Uterus (tissue), 4 donors: ENCODE measurements around the gene NEURL1B. TPM values are rescaled to one million over a fixed set of nuclear protein-coding genes. Genes with fewer than 3 reads are reported as not detected.

Source experiments
- DNase-seq, 2 donors: peaks; one replicate each; pipeline ENCODE4 v3.0.0-alpha.2; 2019 to 2020
- H3K27ac ChIP-seq, 2 donors: fragments of 200-600 bp; sonication (generic); 1 replicate in 1 of 2; 2 replicates in 1 of 2; pipeline ENCODE4 v1.5.1; 2016 to 2018
- H3K27me3 ChIP-seq, 2 donors: fragments of 200-600 bp; sonication (generic); one replicate each; pipeline ENCODE4 v1.5.1; 2018 to 2019; ENCODE audit warnings: control low read depth in 1 of 2
- H3K36me3 ChIP-seq, 2 donors: fragments of 200-600 bp; sonication (generic); one replicate each; pipeline ENCODE4 v1.5.1; 2019; ENCODE audit warnings: control low read depth in 1 of 2
- H3K4me1 ChIP-seq, 2 donors: fragments of 200-600 bp; sonication (generic); one replicate each; pipeline ENCODE4 v1.5.1; 2018 to 2019; ENCODE audit warnings: control low read depth in 1 of 2
- H3K4me3 ChIP-seq, 2 donors: fragments of 200-600 bp; sonication (generic); 1 replicate in 1 of 2; 2 replicates in 1 of 2; pipeline ENCODE4 v1.5.1; 2018 to 2019; ENCODE audit warnings: mild to moderate bottlenecking in 1 of 2
- H3K9me3 ChIP-seq, 2 donors: fragments of 200-600 bp; sonication (generic); one replicate each; pipeline ENCODE4 v1.5.1; 2019; ENCODE audit warnings: control low read depth in 1 of 2
- POLR2A ChIP-seq, 2 donors: fragments of 450-650 bp; IDR thresholded peaks; one replicate each; pipeline ENCODE4 v1.6.1; 2016; ENCODE audit warnings: antibody characterized with exemption in 2 of 2, mild to moderate bottlenecking in 1 of 2, moderate library complexity in 1 of 2
- intact Hi-C: fragments of 100-400 bp; cut with DNase I; formaldehyde crosslinking; loops from one replicate; pipeline ENCODE4 v1.15.1; 2023; ENCODE audit warnings: low total_unique reads
- total RNA-seq, 4 donors: library from RNA; depleted of rRNA in 3 of 4; stranded (reverse); fragments of >200 nt in 3 of 4; gene quantifications; one replicate each; pipeline versions ENCODE4 v1.1.0 to v1.2.4, GENCODE V29; 2014 to 2023
- TF ChIP-seq, protein P1 (sequence below), 4 experiments: fragments of 200-600 bp in 2 of 4; fragments of 450-650 bp in 2 of 4; sonication (generic) in 2 of 4; IDR thresholded peaks; one replicate each; pipeline ENCODE4 v1.5.1; 2016 to 2019; ENCODE audit warnings: antibody characterized with exemption in 4 of 4, mild to moderate bottlenecking in 2 of 4, moderate library complexity in 1 of 4
- donor health status: DM: yes; HTN: yes; CAD: no.

The NEURL1B gene
- total RNA-seq, 4 donors from 2014 or later: 51.1 to 136 (median 74.1) TPM

DNA sequence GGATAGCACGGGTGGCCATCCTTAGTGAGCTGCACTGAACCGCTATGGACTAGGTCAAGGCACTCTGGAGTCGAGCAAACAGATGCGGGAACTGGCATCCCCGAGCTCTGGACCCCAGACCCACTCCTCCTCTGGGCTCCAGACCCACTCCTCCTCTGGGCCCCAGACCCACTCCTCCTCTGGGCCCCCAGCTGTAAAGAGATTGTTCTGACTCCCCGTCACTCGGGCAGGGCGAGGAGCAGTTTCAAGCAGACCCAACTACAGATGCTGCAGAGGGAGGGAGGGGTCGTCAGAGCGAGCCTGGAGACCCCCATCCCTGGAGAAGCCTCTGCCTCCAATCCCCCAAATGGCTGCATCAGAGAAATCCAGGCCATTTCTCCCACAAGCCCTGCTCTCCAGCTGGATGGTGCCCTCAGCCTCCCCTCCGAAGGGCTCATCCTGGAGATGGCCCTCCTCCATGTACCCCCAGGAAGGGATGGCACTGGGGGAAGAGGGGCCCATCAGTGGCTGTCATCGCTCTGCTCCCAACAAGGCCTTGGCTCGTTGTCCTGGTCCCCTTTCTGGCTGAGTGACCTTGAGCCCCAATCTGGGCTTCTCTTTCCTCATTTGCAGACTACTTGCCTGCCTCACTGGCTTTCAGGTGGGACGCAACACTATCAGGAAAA lies 91.3 kb downstream of the NEURL1B start:
- TF ChIP-seq POLR2A (IDR thresholded peaks at IDR 0.05): no peak
- TF ChIP-seq, protein P1, sequence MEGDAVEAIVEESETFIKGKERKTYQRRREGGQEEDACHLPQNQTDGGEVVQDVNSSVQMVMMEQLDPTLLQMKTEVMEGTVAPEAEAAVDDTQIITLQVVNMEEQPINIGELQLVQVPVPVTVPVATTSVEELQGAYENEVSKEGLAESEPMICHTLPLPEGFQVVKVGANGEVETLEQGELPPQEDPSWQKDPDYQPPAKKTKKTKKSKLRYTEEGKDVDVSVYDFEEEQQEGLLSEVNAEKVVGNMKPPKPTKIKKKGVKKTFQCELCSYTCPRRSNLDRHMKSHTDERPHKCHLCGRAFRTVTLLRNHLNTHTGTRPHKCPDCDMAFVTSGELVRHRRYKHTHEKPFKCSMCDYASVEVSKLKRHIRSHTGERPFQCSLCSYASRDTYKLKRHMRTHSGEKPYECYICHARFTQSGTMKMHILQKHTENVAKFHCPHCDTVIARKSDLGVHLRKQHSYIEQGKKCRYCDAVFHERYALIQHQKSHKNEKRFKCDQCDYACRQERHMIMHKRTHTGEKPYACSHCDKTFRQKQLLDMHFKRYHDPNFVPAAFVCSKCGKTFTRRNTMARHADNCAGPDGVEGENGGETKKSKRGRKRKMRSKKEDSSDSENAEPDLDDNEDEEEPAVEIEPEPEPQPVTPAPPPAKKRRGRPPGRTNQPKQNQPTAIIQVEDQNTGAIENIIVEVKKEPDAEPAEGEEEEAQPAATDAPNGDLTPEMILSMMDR (IDR thresholded peaks at IDR 0.05): no peak
- peaks cover 5 to 16% of the 10 kb centered on the region in 2 donors for H3K4me1 ChIP-seq
- no peak for DNase-seq
- H3K4me3 ChIP-seq: no peak overlapping the region
- H3K27me3 ChIP-seq: no peaks in the 10 kb centered on the region
- no peaks in the 10 kb centered on the region for H3K9me3 ChIP-seq
- no peaks in the 10 kb centered on the region for H3K36me3 ChIP-seq
- peak overlapping the region; percentile 94 to 96 for H3K27ac ChIP-seq
- intact Hi-C loops: no loop called here

DNA sequence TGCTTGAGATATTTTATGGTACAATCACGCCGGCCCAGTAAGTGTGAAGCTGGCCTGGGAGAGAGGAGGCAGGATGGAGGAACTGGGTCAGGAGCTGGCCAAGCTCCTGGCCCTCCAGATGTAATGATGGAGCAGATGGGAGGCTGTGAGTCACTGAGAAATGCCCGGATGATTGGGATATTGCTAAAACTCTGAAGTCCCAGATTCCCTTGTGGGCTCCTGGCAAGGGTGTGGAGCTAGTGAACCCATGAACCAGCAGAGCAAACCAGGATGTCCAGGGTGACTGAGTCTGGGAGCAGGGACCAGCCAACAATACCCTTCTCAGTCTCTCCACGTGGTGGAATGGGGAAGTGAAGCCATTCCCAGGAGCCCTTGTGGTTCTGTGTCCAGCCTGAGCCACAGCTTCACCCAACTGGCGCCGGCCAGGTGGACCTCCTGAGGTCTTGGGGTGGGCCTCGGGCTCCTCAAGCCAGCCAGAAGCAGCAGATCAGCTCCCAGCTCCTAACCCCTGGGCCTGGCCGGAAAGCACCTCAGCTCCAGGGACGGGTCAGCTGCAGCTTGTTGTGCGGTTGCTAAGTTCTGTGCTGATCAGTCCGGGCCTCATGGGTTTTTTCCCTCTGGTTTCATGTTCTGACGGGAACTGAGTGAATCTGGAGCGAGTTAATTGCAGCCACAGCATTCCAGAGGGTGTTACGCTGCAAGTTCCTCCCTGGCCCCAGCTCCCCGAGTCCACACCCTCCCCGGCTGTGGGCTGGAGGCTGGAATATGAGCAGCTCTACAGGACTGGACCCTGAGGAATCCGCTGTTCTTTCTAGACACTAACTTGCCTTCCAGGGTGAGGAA lies 92.3 kb downstream of the NEURL1B start:
- Histone ChIP-seq H3K4me1 (peaks cover 5 to 16% of the 10 kb centered on the region in 2 donors), H3K4me3 (no peak overlapping the region), H3K27me3 (no peaks in the 10 kb centered on the region), H3K36me3 (no peaks in the 10 kb centered on the region), H3K9me3 (no peaks in the 10 kb centered on the region), H3K27ac (peak overlapping the region; percentile 94 to 96)
- TF ChIP-seq, protein P1 (IDR thresholded peaks at IDR 0.05): peak in 1 of 4 experiments; percentile 35
- TF ChIP-seq POLR2A (IDR thresholded peaks at IDR 0.05): peak; percentile 23 to 48
- peak; percentile 87 to 89 for DNase-seq
- intact Hi-C loops: no loop called here

DNA sequence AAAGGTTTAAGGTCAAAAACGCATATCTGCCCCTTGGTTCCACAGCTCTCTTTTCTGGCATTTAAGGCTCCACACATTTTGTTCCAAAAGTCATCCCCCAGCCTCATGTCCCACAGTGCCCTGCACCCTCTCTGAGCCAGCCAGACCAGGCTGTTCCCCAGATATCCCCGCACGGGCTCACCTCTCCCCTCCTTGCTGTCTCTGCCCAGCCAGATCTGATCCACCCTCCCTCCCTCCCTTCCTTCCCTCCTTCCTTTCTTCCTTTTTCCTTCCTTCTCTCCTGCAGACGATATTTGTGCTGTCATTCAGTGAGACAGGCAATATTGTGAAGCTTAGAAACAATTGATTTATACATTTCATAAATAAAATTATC lies 92.9 kb downstream of the NEURL1B start:
- Histone ChIP-seq H3K27me3 (no peaks in the 10 kb centered on the region), H3K9me3 (no peaks in the 10 kb centered on the region), H3K27ac (peak overlapping the region; percentile 94 to 96), H3K36me3 (no peaks in the 10 kb centered on the region), H3K4me3 (no peak overlapping the region), H3K4me1 (peaks cover 5 to 16% of the 10 kb centered on the region in 2 donors)
- TF ChIP-seq, protein P1 (IDR thresholded peaks at IDR 0.05): no peak
- no peak for TF ChIP-seq POLR2A (IDR thresholded peaks at IDR 0.05)
- no peak for DNase-seq
- intact Hi-C loops: no loop called here

DNA sequence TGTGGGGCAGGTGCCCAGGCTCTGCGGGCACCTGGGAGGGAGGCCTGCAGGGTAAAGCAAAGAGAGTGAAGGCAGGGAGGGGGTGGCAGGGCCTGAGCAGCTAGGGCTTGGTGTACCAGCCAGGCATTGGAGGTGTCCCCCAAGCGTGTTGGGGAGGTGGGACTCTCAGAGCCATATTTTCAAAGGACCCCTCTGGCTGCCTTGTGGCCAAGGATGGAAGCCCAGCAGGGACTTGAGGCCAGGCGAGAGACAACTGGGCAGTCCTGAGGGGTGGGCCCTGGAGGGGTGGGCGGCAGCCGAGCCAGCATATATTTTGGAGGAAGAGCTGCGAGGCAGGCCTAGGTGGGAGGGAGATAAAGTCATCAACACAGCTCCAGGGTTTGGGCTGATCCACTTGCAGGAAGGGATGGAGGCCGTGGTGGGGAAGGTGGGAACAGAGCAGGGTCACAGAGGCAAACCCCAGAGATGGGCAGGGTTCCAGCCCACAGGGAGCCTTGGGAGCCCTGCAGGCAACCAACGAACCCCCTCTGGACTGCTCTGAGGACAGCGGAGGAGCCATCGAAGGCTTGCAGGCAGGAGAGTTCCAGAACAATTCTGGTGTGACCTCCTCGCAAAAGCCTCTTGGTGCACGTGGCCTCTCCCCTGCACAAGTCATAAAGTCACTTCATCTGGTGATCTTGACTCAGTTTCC lies 94.2 kb downstream of the NEURL1B start:
- peak overlapping the region; percentile 94 to 96 for H3K27ac ChIP-seq
- intact Hi-C loops: no loop called here
- DNase-seq: no peak
- H3K9me3 ChIP-seq: no peaks in the 10 kb centered on the region
- peaks cover 5 to 16% of the 10 kb centered on the region in 2 donors for H3K4me1 ChIP-seq
- no peaks in the 10 kb centered on the region for H3K27me3 ChIP-seq
- TF ChIP-seq POLR2A (IDR thresholded peaks at IDR 0.05): no peak
- TF ChIP-seq, protein P1 (IDR thresholded peaks at IDR 0.05): no peak
- no peak overlapping the region for H3K4me3 ChIP-seq
- H3K36me3 ChIP-seq: no peaks in the 10 kb centered on the region
